Loucy (cell line): Measurements from ENCODE around the gene CDK13.
"Not testable (repeated sequence)": the region's sequence is repeated elsewhere in the genome, so short reads cannot be mapped to it uniquely, and the experiment has no call there.

Source experiments
- H2AFZ ChIP-seq: fragments of 200-600 bp; sonication (generic); 2 replicates; pipeline ENCODE4 v1.6.0; 2016; ENCODE audit warnings: antibody characterized with exemption, mild to moderate bottlenecking, low read length, moderate library complexity
- H3F3A ChIP-seq: fragments of 200-600 bp; 2 replicates; pipeline ENCODE4 v1.6.0; 2016; ENCODE audit warnings: antibody characterized with exemption, low read depth, mild to moderate bottlenecking
- H3K27me3 ChIP-seq: fragments of 200-600 bp; sonication (generic); 2 replicates; pipeline ENCODE4 v1.6.1; 2014; ENCODE audit warnings: low read length, mild to moderate bottlenecking; ENCODE audit not compliant: insufficient read depth, poor library complexity, severe bottlenecking
- H3K36me3 ChIP-seq: fragments of 200-600 bp; sonication (generic); 2 replicates; pipeline ENCODE4 v1.6.1; 2016; ENCODE audit warnings: low read length; ENCODE audit not compliant: insufficient read depth
- H3K4me1 ChIP-seq: fragments of 200-600 bp; sonication (generic); 2 replicates; pipeline ENCODE4 v1.5.1; 2014; ENCODE audit warnings: low read length, mild to moderate bottlenecking; ENCODE audit not compliant: insufficient read depth, poor library complexity, severe bottlenecking
- H3K4me2 ChIP-seq: fragments of 200-600 bp; sonication (generic); 2 replicates; pipeline ENCODE4 v1.6.0; 2014; ENCODE audit warnings: antibody characterized with exemption, low read length, low read depth, mild to moderate bottlenecking; ENCODE audit not compliant: poor library complexity, severe bottlenecking
- H3K4me3 ChIP-seq: fragments of 200-600 bp; sonication (generic); 2 replicates; pipeline ENCODE4 v1.5.1; 2014; ENCODE audit warnings: low read length, mild to moderate bottlenecking, mixed read lengths; ENCODE audit not compliant: poor library complexity, severe bottlenecking
- H3K79me2 ChIP-seq: fragments of 200-600 bp; sonication (generic); 2 replicates; pipeline ENCODE4 v1.6.1; 2014; ENCODE audit warnings: low read length; ENCODE audit not compliant: insufficient read depth
- H3K9ac ChIP-seq: fragments of 200-600 bp; sonication (generic); 2 replicates; pipeline ENCODE4 v1.6.0; 2014; ENCODE audit warnings: mild to moderate bottlenecking, low read depth, low read length, moderate library complexity; ENCODE audit not compliant: poor library complexity, severe bottlenecking
- H3K9me2 ChIP-seq: fragments of 200-600 bp; sonication (generic); replicated peaks from 2 replicates; pipeline ENCODE4 v1.6.1; 2016; ENCODE audit warnings: low read depth, low read length, mixed read lengths
- H3K9me3 ChIP-seq: fragments of 200-600 bp; sonication (generic); 2 replicates; pipeline ENCODE4 v1.6.1; 2014; ENCODE audit warnings: mild to moderate bottlenecking, antibody characterized with exemption, low read length, low read depth; ENCODE audit not compliant: insufficient read depth
- H4K20me1 ChIP-seq: fragments of 200-600 bp; sonication (generic); 2 replicates; pipeline ENCODE4 v1.6.0; 2014; ENCODE audit warnings: antibody characterized with exemption, low read length, mild to moderate bottlenecking; ENCODE audit not compliant: insufficient read depth, poor library complexity, severe bottlenecking
- EZH2phosphoT487 ChIP-seq: fragments of 200-600 bp; IDR thresholded peaks from 2 replicates; pipeline ENCODE4 v1.6.1; 2018; ENCODE audit warnings: antibody characterized with exemption, mild to moderate bottlenecking, moderate library complexity, borderline replicate concordance
- TF ChIP-seq, protein P1 (sequence below): fragments of 200-600 bp; sonication (generic); conservative IDR thresholded peaks from 2 replicates; pipeline ENCODE4 v1.5.1; 2014; ENCODE audit warnings: mild to moderate bottlenecking, antibody characterized with exemption, low read length

Gene CDK13

DNA sequence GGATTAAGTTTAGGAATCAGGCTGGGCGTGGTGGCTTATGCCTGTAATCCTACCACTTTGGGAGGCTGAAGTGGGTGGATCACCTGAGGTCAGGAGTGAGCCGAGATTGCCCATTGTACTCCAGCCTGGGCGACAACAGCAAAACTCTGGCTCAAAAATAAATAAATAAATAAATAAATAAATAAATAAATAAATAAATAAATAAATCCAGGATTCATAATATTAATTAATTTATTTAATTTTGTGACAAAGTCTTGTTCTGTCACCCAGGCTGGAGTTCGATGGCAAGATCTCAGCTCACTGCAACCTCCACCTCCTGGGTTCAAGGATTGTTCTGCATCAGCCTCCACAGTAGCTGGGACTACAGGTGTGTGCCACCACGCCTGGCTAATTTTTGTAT, 188.9 kb downstream of the CDK13 start:
- Histone ChIP-seq H3K27me3 (no peaks in the 10 kb centered on the region), H3F3A (no peaks in the 10 kb centered on the region), H3K79me2 (peaks cover 4% of the 10 kb centered on the region), H3K9me2 (no peaks in the 10 kb centered on the region), H3K9ac (no peak overlapping the region), H3K9me3 (no peaks in the 10 kb centered on the region), H3K4me3 (no peak overlapping the region), H2AFZ (no peak overlapping the region), H3K36me3 (no peaks in the 10 kb centered on the region), H4K20me1 (peaks cover 2% of the 10 kb centered on the region), H3K4me1 (no peaks in the 10 kb centered on the region), H3K4me2 (no peak overlapping the region)
- TF ChIP-seq EZH2phosphoT487, result no peak
- TF ChIP-seq, protein P1, sequence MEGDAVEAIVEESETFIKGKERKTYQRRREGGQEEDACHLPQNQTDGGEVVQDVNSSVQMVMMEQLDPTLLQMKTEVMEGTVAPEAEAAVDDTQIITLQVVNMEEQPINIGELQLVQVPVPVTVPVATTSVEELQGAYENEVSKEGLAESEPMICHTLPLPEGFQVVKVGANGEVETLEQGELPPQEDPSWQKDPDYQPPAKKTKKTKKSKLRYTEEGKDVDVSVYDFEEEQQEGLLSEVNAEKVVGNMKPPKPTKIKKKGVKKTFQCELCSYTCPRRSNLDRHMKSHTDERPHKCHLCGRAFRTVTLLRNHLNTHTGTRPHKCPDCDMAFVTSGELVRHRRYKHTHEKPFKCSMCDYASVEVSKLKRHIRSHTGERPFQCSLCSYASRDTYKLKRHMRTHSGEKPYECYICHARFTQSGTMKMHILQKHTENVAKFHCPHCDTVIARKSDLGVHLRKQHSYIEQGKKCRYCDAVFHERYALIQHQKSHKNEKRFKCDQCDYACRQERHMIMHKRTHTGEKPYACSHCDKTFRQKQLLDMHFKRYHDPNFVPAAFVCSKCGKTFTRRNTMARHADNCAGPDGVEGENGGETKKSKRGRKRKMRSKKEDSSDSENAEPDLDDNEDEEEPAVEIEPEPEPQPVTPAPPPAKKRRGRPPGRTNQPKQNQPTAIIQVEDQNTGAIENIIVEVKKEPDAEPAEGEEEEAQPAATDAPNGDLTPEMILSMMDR, result no peak

- H3K79me2 ChIP-seq, H2AFZ ChIP-seq, H3K9me3 ChIP-seq, H3F3A ChIP-seq, H3K36me3 ChIP-seq, H3K4me3 ChIP-seq, H3K9ac ChIP-seq, H3K4me1 ChIP-seq, H3K9me2 ChIP-seq, H3K4me2 ChIP-seq, H4K20me1 ChIP-seq, H3K27me3 ChIP-seq: not testable (repeated sequence)
Observed at GRCh38 chr7:40139891-40140290, 189.8 kb downstream of the CDK13 start.

- H3K79me2 ChIP-seq, H3K4me2 ChIP-seq, H3K36me3 ChIP-seq, H3K9me3 ChIP-seq, H3K9me2 ChIP-seq, H4K20me1 ChIP-seq, H3K4me3 ChIP-seq, H3K27me3 ChIP-seq, H3K9ac ChIP-seq, H3K4me1 ChIP-seq, H2AFZ ChIP-seq, H3F3A ChIP-seq: not testable (repeated sequence)
Observed at GRCh38 chr7:40141916-40142315, 191.9 kb downstream of the CDK13 start.

- H3K9me3 ChIP-seq, H3K9me2 ChIP-seq: not testable (repeated sequence)
Observed at GRCh38 chr7:40145596-40146130, 195.6 kb downstream of the CDK13 start.

More at GRCh38 chr7:40145596-40146130, 195.6 kb downstream of the CDK13 start:
- H3K27me3 ChIP-seq, H3K4me3 ChIP-seq, H3K79me2 ChIP-seq, H3K36me3 ChIP-seq, H4K20me1 ChIP-seq, H3K4me2 ChIP-seq, H3K9ac ChIP-seq, H3F3A ChIP-seq, H2AFZ ChIP-seq, H3K4me1 ChIP-seq: not testable (repeated sequence)
